Sigmoid colon (tissue), 4 donors: ENCODE measurements around the gene HS1BP3.

Experiments used
- CTCF ChIP-seq, 4 experiments: fragments of 450-650 bp in 3 of 4; fragments of 200-600 bp in 1 of 4; IDR thresholded peaks; one replicate each; pipeline ENCODE4 v1.5.1; 2016 to 2019; ENCODE audit warnings: antibody characterized with exemption in 4 of 4, mild to moderate bottlenecking in 3 of 4, moderate library complexity in 2 of 4
- POLR2AphosphoS5 ChIP-seq, 4 donors: sonication (generic); formaldehyde crosslinking; IDR thresholded peaks; one replicate each; pipeline ENCODE4 v1.6.1; 2017; ENCODE audit warnings: antibody characterized with exemption in 4 of 4

- TF ChIP-seq POLR2AphosphoS5 (IDR thresholded peaks at IDR 0.05) (no peak), CTCF (IDR thresholded peaks at IDR 0.05) (no peak)
Observed at GRCh38 chr2:20602803-20603202, 48.1 kb downstream of the HS1BP3 start.
